ENCODE data around the gene ADAMTS19.

DNA sequence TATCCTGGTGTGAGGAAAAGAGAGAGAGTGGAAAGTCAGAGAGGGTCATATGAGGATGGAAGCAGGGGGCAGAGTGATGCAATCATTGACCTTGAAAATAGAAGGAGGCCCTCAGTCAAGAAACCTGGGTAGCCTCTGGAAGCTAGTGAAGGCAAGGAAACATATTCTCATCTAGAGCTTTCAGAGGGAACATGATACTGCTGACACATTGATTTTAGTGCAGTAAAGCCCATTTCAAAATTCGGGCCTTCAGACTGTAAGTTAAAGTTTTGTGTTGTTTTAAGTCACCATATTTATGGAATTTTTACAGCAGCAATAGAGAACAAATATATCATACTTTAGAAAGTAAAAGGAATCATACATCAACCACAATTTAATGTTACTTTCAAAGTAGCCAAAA lies 87.0 kb downstream of the ADAMTS19 start:
- no peak for TF ChIP-seq TAF1 (IDR thresholded peaks at IDR 0.05; ENCODE audit: low read depth)
- TF ChIP-seq FOXM1 (IDR thresholded peaks at IDR 0.05; ENCODE audit: borderline replicate concordance, low read depth), result no peak
- TF ChIP-seq YY1 (IDR thresholded peaks at IDR 0.05; ENCODE audit: low read depth), result no peak
- TF ChIP-seq EP300 (IDR thresholded peaks at IDR 0.05; ENCODE audit: borderline replicate concordance), result no peak
- TF ChIP-seq TEAD4 (IDR thresholded peaks at IDR 0.05), result no peak
- no peak for TF ChIP-seq EGR1 (IDR thresholded peaks at IDR 0.05)
- no peak for TF ChIP-seq RAD21 (IDR thresholded peaks at IDR 0.05; ENCODE audit: low read depth)
- TF ChIP-seq CEBPB (IDR thresholded peaks at IDR 0.05), result no peak
